H9 (cell line): ENCODE measurements around the gene ATP10B. TPM values are rescaled to one million over a fixed set of nuclear protein-coding genes. Genes with fewer than 3 reads are reported as not detected.

Source experiments
- DNase-seq: peaks from one replicate; pipeline ENCODE4 v3.0.0-alpha.2; 2017
- H2AFZ ChIP-seq: one replicate; pipeline ENCODE4 v1.6.1; 2013; ENCODE audit warnings: mild to moderate bottlenecking, low read length, control low read depth, moderate library complexity
- H2AK5ac ChIP-seq: 2 replicates; pipeline ENCODE4 v1.6.1; 2013; ENCODE audit warnings: low read length, control low read depth, mixed read lengths; ENCODE audit not compliant: insufficient read length
- H2BK120ac ChIP-seq: one replicate; pipeline ENCODE4 v1.6.1; 2013; ENCODE audit warnings: low read depth, mild to moderate bottlenecking, low read length, control low read depth, inconsistent platforms; ENCODE audit not compliant: poor library complexity, severe bottlenecking
- H2BK12ac ChIP-seq: 2 replicates; pipeline ENCODE4 v1.6.1; 2013; ENCODE audit warnings: low read length, control low read depth, mixed read lengths, low read depth; ENCODE audit not compliant: insufficient read length
- H2BK15ac ChIP-seq: 2 replicates; pipeline ENCODE4 v1.6.1; 2013; ENCODE audit warnings: low read depth, low read length, control low read depth
- H2BK20ac ChIP-seq: one replicate; pipeline ENCODE4 v1.6.1; 2013; ENCODE audit warnings: low read depth, mild to moderate bottlenecking, low read length, control low read depth, inconsistent platforms; ENCODE audit not compliant: poor library complexity, severe bottlenecking
- H2BK5ac ChIP-seq: 2 replicates; pipeline ENCODE4 v1.6.1; 2013; ENCODE audit warnings: low read length, control low read depth, mixed read lengths; ENCODE audit not compliant: insufficient read length
- H3K14ac ChIP-seq: 2 replicates; pipeline ENCODE4 v1.6.1; 2013; ENCODE audit warnings: low read length, control low read depth; ENCODE audit not compliant: insufficient read depth
- H3K18ac ChIP-seq: 2 replicates; pipeline ENCODE4 v1.6.1; 2013; ENCODE audit warnings: low read depth, mild to moderate bottlenecking, mixed read lengths, low read length, control low read depth; ENCODE audit not compliant: insufficient read length
- H3K23ac ChIP-seq: 2 replicates; pipeline ENCODE4 v1.6.1; 2013; ENCODE audit warnings: low read length, control low read depth, mixed read lengths, low read depth; ENCODE audit not compliant: insufficient read length
- H3K23me2 ChIP-seq: 2 replicates; pipeline ENCODE4 v1.6.1; 2013; ENCODE audit warnings: low read depth, mild to moderate bottlenecking, mixed read lengths, low read length, control low read depth; ENCODE audit not compliant: insufficient read length, poor library complexity, severe bottlenecking
- H3K27ac ChIP-seq: 2 replicates; pipeline ENCODE4 v1.5.1; 2013; ENCODE audit warnings: low read length, control low read depth, mixed read lengths, low read depth; ENCODE audit not compliant: insufficient read length
- H3K27me3 ChIP-seq: 2 replicates; pipeline ENCODE4 v1.6.1; 2013; ENCODE audit warnings: low read length, control low read depth, inconsistent platforms; ENCODE audit not compliant: insufficient read depth
- H3K4ac ChIP-seq: 2 replicates; pipeline ENCODE4 v1.6.1; 2013; ENCODE audit warnings: low read depth, mild to moderate bottlenecking, control low read depth, inconsistent platforms, low read length, moderate library complexity
- H3K4me1 ChIP-seq: 2 replicates; pipeline ENCODE4 v1.6.1; 2013; ENCODE audit warnings: low read length, control low read depth, inconsistent platforms; ENCODE audit not compliant: insufficient read depth
- H3K4me2 ChIP-seq: 2 replicates; pipeline ENCODE4 v1.6.1; 2013; ENCODE audit warnings: low read length, control low read depth, mixed read lengths; ENCODE audit not compliant: insufficient read length, insufficient read depth
- H3K56ac ChIP-seq: 2 replicates; pipeline ENCODE4 v1.6.1; 2013; ENCODE audit warnings: low read depth, mild to moderate bottlenecking, mixed read lengths, low read length, control low read depth; ENCODE audit not compliant: insufficient read length
- H3K79me1 ChIP-seq: 2 replicates; pipeline ENCODE4 v1.6.1; 2013; ENCODE audit warnings: low read depth, mild to moderate bottlenecking, moderate library complexity, low read length, control low read depth, inconsistent platforms; ENCODE audit not compliant: insufficient read depth, poor library complexity, severe bottlenecking
- H3K79me2 ChIP-seq: 2 replicates; pipeline ENCODE4 v1.6.1; 2013; ENCODE audit warnings: low read length, control low read depth, inconsistent platforms; ENCODE audit not compliant: insufficient read depth
- H3K9ac ChIP-seq: 2 replicates; pipeline ENCODE4 v1.6.1; 2013; ENCODE audit warnings: low read length, control low read depth, mixed read lengths; ENCODE audit not compliant: insufficient read length; ENCODE audit errors: extremely low read depth
- H3K9me3 ChIP-seq: one replicate; pipeline ENCODE4 v1.6.1; 2013; ENCODE audit warnings: low read depth, low read length, inconsistent platforms; ENCODE audit not compliant: control insufficient read depth
- H3T11ph ChIP-seq: one replicate; pipeline ENCODE4 v1.6.1; 2013; ENCODE audit warnings: mild to moderate bottlenecking, low read length, control low read depth, inconsistent platforms
- H4K20me1 ChIP-seq: one replicate; pipeline ENCODE4 v1.6.1; 2013; ENCODE audit not compliant: control insufficient read depth, insufficient read length, insufficient read depth
- H4K5ac ChIP-seq: 2 replicates; pipeline ENCODE4 v1.6.1; 2013; ENCODE audit warnings: low read depth, mild to moderate bottlenecking, mixed read lengths, low read length, control low read depth; ENCODE audit not compliant: insufficient read length
- H4K8ac ChIP-seq: replicated peaks from 2 replicates; pipeline ENCODE4 v1.6.1; 2013; ENCODE audit warnings: low read length, control low read depth, mixed read lengths, low read depth; ENCODE audit not compliant: insufficient read length
- H4K91ac ChIP-seq: 2 replicates; pipeline ENCODE4 v1.6.1; 2013; ENCODE audit warnings: low read depth, mild to moderate bottlenecking, moderate library complexity, mixed read lengths, low read length, control low read depth; ENCODE audit not compliant: insufficient read length
- H3K27ac Mint-ChIP-seq, 3 experiments: 2 replicates in 2 of 3; 3 replicates in 1 of 3; pipeline ENCODE4 v1.8.0; 2020 to 2021; ENCODE audit warnings: mixed read lengths in 3 of 3, mild to moderate bottlenecking in 1 of 3, moderate library complexity in 1 of 3
- H3K27me3 Mint-ChIP-seq: 2 replicates; pipeline ENCODE4 v1.8.0; 2021; ENCODE audit warnings: low read depth, mild to moderate bottlenecking, moderate library complexity, mixed read lengths
- H3K36me3 Mint-ChIP-seq, 3 experiments: 2 replicates in 2 of 3; 3 replicates in 1 of 3; pipeline ENCODE4 v1.8.0; 2020 to 2021; ENCODE audit warnings: low read depth in 3 of 3, mixed read lengths in 3 of 3; ENCODE audit not compliant: insufficient read depth in 1 of 3
- H3K4me1 Mint-ChIP-seq, 2 experiments: 2 replicates each; pipeline ENCODE4 v1.8.0; 2020; ENCODE audit warnings: mixed read lengths in 2 of 2
- H3K4me3 Mint-ChIP-seq, 2 experiments: 2 replicates in 1 of 2; 3 replicates in 1 of 2; pipeline ENCODE4 v1.8.0; 2020 to 2021; ENCODE audit warnings: mild to moderate bottlenecking in 2 of 2, mixed read lengths in 2 of 2, moderate library complexity in 1 of 2
- H3K9me3 Mint-ChIP-seq, 2 experiments: 2 replicates in 1 of 2; 3 replicates in 1 of 2; pipeline ENCODE4 v1.8.0; 2020; ENCODE audit warnings: mild to moderate bottlenecking in 2 of 2, mixed read lengths in 2 of 2, moderate library complexity in 1 of 2
- WGBS: extraction: QIAGEN DNeasy Blood & Tissue Kit; methylation state at CpG from one replicate; pipeline ENCODE4 v1.1.7; 2013; ENCODE audit warnings: missing lambda C conversion rate, low lambda C conversion rate, mixed read lengths; ENCODE audit not compliant: insufficient read length; ENCODE audit errors: extremely low coverage; 5-methylcytosine and 5-hydroxymethylcytosine counted together
- total RNA-seq: library from RNA; stranded (reverse); gene quantifications from 2 replicates; pipeline ENCODE4 v1.2.1, GENCODE V29; 2021
- TF ChIP-seq, protein P1 (sequence below): fragments of 200-600 bp; sonication (generic); conservative IDR thresholded peaks from 3 replicates; pipeline ENCODE4 v1.8.0; 2021; ENCODE audit warnings: antibody characterized with exemption, mild to moderate bottlenecking

The ATP10B gene
- total RNA-seq, 1 experiment from 2014 or later = 0.42 TPM

DNA sequence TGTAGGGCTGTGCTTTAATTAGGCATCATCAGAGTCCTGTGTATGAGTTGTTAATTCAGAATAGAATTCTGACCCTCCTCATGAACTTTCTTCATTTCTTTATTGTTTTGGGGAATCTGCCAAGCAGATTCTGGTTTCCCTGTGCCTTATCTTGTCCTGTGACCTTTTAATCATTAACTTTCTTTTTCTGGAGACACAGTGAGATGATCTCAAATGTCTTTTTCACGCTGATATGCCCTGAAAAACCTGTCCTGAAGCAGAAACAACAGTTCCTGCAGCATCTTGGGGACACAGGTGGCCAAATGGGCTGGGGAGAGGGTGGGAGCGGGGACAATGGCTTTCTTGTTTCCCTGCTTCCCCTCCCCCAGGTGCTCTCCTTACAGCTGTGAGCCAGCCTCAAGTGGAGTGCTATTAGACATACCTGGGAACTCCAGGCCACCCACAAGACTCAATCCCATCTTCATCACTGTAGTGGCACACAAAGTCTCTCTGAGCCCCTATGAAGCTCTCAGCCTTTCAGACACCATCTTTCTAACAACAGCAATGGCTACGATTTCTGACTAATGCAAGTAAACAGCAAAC, 213.8 kb downstream of the ATP10B start:
- Histone ChIP-seq H4K8ac (no peak overlapping the region), H3K14ac (no peak overlapping the region), H4K20me1 (no peaks in the 10 kb centered on the region), H3K79me1 (no peaks in the 10 kb centered on the region), H2AK5ac (no peak overlapping the region), H3K4ac (no peak overlapping the region), H3K9me3 (no peaks in the 10 kb centered on the region), H3T11ph (no peak overlapping the region), H2BK120ac (no peak overlapping the region), H2BK15ac (no peak overlapping the region), H2BK12ac (no peak overlapping the region), H2BK20ac (no peak overlapping the region), H2AFZ (no peak overlapping the region), H4K5ac (no peak overlapping the region), H3K9ac (no peak overlapping the region), H4K91ac (no peak overlapping the region), H3K18ac (no peak overlapping the region), H3K56ac (no peak overlapping the region), H3K79me2 (no peaks in the 10 kb centered on the region), H3K4me1 (no peaks in the 10 kb centered on the region), H2BK5ac (no peak overlapping the region), H3K23ac (no peak overlapping the region), H3K27me3 (no peaks in the 10 kb centered on the region), H3K23me2 (no peaks in the 10 kb centered on the region), H3K27ac (no peak overlapping the region), H3K4me2 (no peak overlapping the region)
- no CpG with 5 or more reads among the region's 3 CpGs for WGBS
- no peak overlapping the region for H3K4me3 Mint-ChIP-seq
- H3K27ac Mint-ChIP-seq = no peak overlapping the region
- H3K4me1 Mint-ChIP-seq = peaks cover 5% of the 10 kb centered on the region in 2 experiments; a peak in 2 of 4 replicates
- no peaks in the 10 kb centered on the region; a peak in 1 of 7 replicates for H3K36me3 Mint-ChIP-seq
- TF ChIP-seq, protein P1, sequence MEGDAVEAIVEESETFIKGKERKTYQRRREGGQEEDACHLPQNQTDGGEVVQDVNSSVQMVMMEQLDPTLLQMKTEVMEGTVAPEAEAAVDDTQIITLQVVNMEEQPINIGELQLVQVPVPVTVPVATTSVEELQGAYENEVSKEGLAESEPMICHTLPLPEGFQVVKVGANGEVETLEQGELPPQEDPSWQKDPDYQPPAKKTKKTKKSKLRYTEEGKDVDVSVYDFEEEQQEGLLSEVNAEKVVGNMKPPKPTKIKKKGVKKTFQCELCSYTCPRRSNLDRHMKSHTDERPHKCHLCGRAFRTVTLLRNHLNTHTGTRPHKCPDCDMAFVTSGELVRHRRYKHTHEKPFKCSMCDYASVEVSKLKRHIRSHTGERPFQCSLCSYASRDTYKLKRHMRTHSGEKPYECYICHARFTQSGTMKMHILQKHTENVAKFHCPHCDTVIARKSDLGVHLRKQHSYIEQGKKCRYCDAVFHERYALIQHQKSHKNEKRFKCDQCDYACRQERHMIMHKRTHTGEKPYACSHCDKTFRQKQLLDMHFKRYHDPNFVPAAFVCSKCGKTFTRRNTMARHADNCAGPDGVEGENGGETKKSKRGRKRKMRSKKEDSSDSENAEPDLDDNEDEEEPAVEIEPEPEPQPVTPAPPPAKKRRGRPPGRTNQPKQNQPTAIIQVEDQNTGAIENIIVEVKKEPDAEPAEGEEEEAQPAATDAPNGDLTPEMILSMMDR = no peak
- no peaks in the 10 kb centered on the region; a peak in 1 of 5 replicates for H3K9me3 Mint-ChIP-seq
- DNase-seq = no peak
- H3K27me3 Mint-ChIP-seq = peaks cover 1% of the 10 kb centered on the region
